Liver (tissue), 9 donors: Measurements from ENCODE around the gene OSGIN1. TPM values are rescaled to one million over a fixed set of nuclear protein-coding genes. Genes with fewer than 3 reads are reported as not detected.

Experiments
- DNase-seq: peaks from one replicate; pipeline ENCODE4 v3.0.0-alpha.2; 2017; ENCODE audit warnings: low spot score
- H3K27ac ChIP-seq, 2 donors: one replicate each; pipeline ENCODE4 v1.7.0; 2013; ENCODE audit warnings: inconsistent platforms in 2 of 2, low read length in 2 of 2, control low read depth in 1 of 2, low read depth in 1 of 2, mild to moderate bottlenecking in 1 of 2
- H3K27me3 ChIP-seq, 4 donors: one replicate each; pipeline versions ENCODE4 v1.6.1 to v1.7.0; 2013; ENCODE audit warnings: low read length in 3 of 4, inconsistent platforms in 1 of 4, mild to moderate bottlenecking in 1 of 4, moderate library complexity in 1 of 4; ENCODE audit not compliant: control insufficient read depth in 4 of 4, insufficient read depth in 4 of 4
- H3K36me3 ChIP-seq, 4 donors: one replicate each; pipeline versions ENCODE4 v1.6.1 to v1.7.0; 2013; ENCODE audit warnings: low read length in 3 of 4, mild to moderate bottlenecking in 3 of 4, low read depth in 1 of 4, moderate library complexity in 1 of 4; ENCODE audit not compliant: control insufficient read depth in 4 of 4, insufficient read depth in 3 of 4
- H3K4me1 ChIP-seq, 4 donors: one replicate each; pipeline versions ENCODE4 v1.6.1 to v1.7.0; 2013; ENCODE audit warnings: low read length in 3 of 4, mild to moderate bottlenecking in 3 of 4, moderate library complexity in 1 of 4; ENCODE audit not compliant: control insufficient read depth in 4 of 4, insufficient read depth in 4 of 4
- H3K4me3 ChIP-seq, 3 donors: one replicate each; pipeline versions ENCODE4 v1.6.1 to v1.7.0; 2013; ENCODE audit warnings: low read length in 3 of 3, control low read depth in 1 of 3, low read depth in 1 of 3, mild to moderate bottlenecking in 1 of 3
- H3K9ac ChIP-seq, 2 donors: one replicate each; pipeline ENCODE4 v1.7.0; 2013; ENCODE audit warnings: low read length in 2 of 2, mild to moderate bottlenecking in 2 of 2, moderate library complexity in 2 of 2, control low read depth in 1 of 2, low read depth in 1 of 2
- H3K9me3 ChIP-seq, 4 donors: one replicate each; pipeline versions ENCODE4 v1.6.1 to v1.7.0; 2013; ENCODE audit warnings: low read length in 3 of 4; ENCODE audit not compliant: control insufficient read depth in 4 of 4
- ATF3 ChIP-seq: IDR thresholded peaks from 2 replicates; pipeline ENCODE4 v1.6.1; 2016; ENCODE audit warnings: antibody characterized with exemption
- EGR1 ChIP-seq, 2 donors: IDR thresholded peaks; 2 replicates each; pipeline ENCODE4 v1.6.1; 2016 to 2018; ENCODE audit warnings: antibody characterized with exemption in 2 of 2, low read depth in 2 of 2
- FOXA1 ChIP-seq: IDR thresholded peaks from 2 replicates; pipeline ENCODE4 v1.6.1; 2016; ENCODE audit warnings: antibody characterized with exemption
- FOXA2 ChIP-seq: IDR thresholded peaks from 2 replicates; pipeline ENCODE4 v1.6.1; 2016; ENCODE audit warnings: antibody characterized with exemption
- GABPA ChIP-seq, 2 donors: IDR thresholded peaks in 1 of 2; conservative IDR thresholded peaks in 1 of 2; 2 replicates each; pipeline ENCODE4 v1.6.1; 2016; ENCODE audit warnings: antibody characterized with exemption in 2 of 2, mild to moderate bottlenecking in 1 of 2, moderate library complexity in 1 of 2
- HNF4A ChIP-seq, 2 donors: conservative IDR thresholded peaks; 2 replicates each; pipeline ENCODE4 v1.6.1; 2016; ENCODE audit warnings: antibody characterized with exemption in 2 of 2, mild to moderate bottlenecking in 2 of 2
- HNF4G ChIP-seq: IDR thresholded peaks from 2 replicates; pipeline ENCODE4 v1.6.1; 2016; ENCODE audit warnings: antibody characterized with exemption
- JUND ChIP-seq, 2 donors: IDR thresholded peaks; 2 replicates each; pipeline ENCODE4 v1.6.1; 2016; ENCODE audit warnings: antibody characterized with exemption in 2 of 2
- NR2F2 ChIP-seq: IDR thresholded peaks from 2 replicates; pipeline ENCODE4 v1.6.1; 2016; ENCODE audit warnings: antibody characterized with exemption
- RAD21 ChIP-seq, 2 donors: IDR thresholded peaks; 2 replicates each; pipeline ENCODE4 v1.6.1; 2016; ENCODE audit warnings: antibody characterized with exemption in 2 of 2, mild to moderate bottlenecking in 2 of 2
- RXRA ChIP-seq, 2 donors: IDR thresholded peaks; 2 replicates each; pipeline ENCODE4 v1.6.1; 2017 to 2018; ENCODE audit warnings: antibody characterized with exemption in 2 of 2, mild to moderate bottlenecking in 1 of 2
- SP1 ChIP-seq: IDR thresholded peaks from 2 replicates; pipeline ENCODE4 v1.6.1; 2018; ENCODE audit warnings: antibody characterized with exemption, mild to moderate bottlenecking
- TAF1 ChIP-seq: conservative IDR thresholded peaks from 2 replicates; pipeline ENCODE4 v1.6.1; 2016; ENCODE audit warnings: antibody characterized with exemption, mild to moderate bottlenecking
- YY1 ChIP-seq: IDR thresholded peaks from 2 replicates; pipeline ENCODE4 v1.6.1; 2016; ENCODE audit warnings: antibody characterized with exemption, mild to moderate bottlenecking
- ZBTB33 ChIP-seq: IDR thresholded peaks from 2 replicates; pipeline ENCODE4 v1.6.1; 2016; ENCODE audit warnings: antibody characterized with exemption
- WGBS: extraction: QIAGEN DNeasy Blood & Tissue Kit; methylation state at CpG from one replicate; pipeline ENCODE4 v1.1.7; 2013; 5-methylcytosine and 5-hydroxymethylcytosine counted together
- polyA plus RNA-seq, 2 donors: library from polyadenylated mRNA; stranded (reverse) in 1 of 2; unstranded in 1 of 2; fragments of 200-250 nt in 1 of 2; fragments of >200 nt in 1 of 2; fragmentation: Nextera tagmentation in 1 of 2; extraction: Ambion mirVana in 1 of 2; gene quantifications; one replicate each; pipeline versions ENCODE4 v1.2.1 to v1.2.3, GENCODE V29; 2013 to 2015
- total RNA-seq, 2 donors: library from RNA; depleted of rRNA; stranded (reverse); fragments of >200 nt; gene quantifications; one replicate each; pipeline ENCODE4 v1.2.3, GENCODE V29; 2014
- TF ChIP-seq, protein P1 (sequence below): IDR thresholded peaks from 2 replicates; pipeline ENCODE4 v1.6.1; 2016; ENCODE audit warnings: antibody characterized with exemption, mild to moderate bottlenecking
- TF ChIP-seq, protein P2 (sequence below): fragments of 150-350 bp; IDR thresholded peaks from 2 replicates; pipeline ENCODE4 v1.5.1; 2017; ENCODE audit warnings: improper control_type of control experiment, low read depth, low read length; ENCODE audit not compliant: missing input control
- TF ChIP-seq, protein P3 (sequence below): IDR thresholded peaks from 2 replicates; pipeline ENCODE4 v1.6.1; 2016; ENCODE audit warnings: antibody characterized with exemption
- donor health status: healthy.
- donor health status: healthy.
- donor health status: healthy.
- donor health status: healthy.
- donor health status: healthy.

Gene OSGIN1
- total and polyA plus RNA-seq, 4 donors = 7.1 to 90.4 (median 60.4) TPM

DNA sequence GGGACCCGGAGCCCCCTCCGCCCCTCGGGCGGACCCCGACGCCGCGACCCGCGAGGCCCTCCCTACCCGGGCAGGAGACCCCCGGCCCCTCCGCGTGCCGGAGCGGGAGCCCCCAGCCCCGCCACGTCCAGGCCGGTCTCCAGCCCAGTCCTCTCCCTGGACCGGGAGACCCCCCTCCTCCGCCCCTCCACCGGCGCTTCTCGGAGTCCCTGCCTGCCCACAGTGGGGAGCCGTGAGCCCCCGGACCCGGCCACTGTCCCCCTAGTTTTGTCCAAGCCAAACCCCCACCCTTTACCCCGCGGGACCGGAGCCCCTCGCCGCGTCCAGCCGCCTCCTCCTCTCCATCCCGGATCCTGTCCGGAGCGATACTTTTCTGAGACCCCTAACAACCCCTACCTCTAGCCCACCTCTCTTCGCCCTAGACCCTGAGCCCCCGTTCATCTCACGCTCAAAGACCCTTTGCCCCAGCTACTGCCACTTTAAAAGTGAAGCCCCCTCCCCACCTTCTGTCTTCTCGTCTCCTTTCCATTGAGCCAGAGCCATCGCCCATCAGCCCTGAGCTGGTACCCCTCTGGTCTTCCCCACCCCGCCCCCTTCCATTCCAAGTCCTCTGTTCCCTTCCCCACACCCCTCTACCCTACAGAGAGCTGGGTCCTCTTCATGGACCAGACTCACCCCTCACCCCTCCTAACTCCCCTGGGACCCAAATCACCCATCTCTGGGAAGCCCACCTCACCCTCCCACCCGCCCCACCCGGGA lies 16.0 kb downstream of the OSGIN1 start:
- Histone ChIP-seq H3K4me3 (no peak overlapping the region), H3K9me3 (no peaks in the 10 kb centered on the region), H3K9ac (no peak overlapping the region), H3K36me3 (peaks cover 4 to 22% (median 12%) of the 10 kb centered on the region in 4 donors), H3K27ac (no peak overlapping the region), H3K27me3 (no peaks in the 10 kb centered on the region), H3K4me1 (peaks cover 0 to 7% (median 1%) of the 10 kb centered on the region in 4 donors)
- 42% methylated on average over 45 of the region's 45 CpGs for WGBS
- TF ChIP-seq HNF4A (conservative IDR thresholded peaks at IDR 0.05) = no peak
- TF ChIP-seq, protein P1, sequence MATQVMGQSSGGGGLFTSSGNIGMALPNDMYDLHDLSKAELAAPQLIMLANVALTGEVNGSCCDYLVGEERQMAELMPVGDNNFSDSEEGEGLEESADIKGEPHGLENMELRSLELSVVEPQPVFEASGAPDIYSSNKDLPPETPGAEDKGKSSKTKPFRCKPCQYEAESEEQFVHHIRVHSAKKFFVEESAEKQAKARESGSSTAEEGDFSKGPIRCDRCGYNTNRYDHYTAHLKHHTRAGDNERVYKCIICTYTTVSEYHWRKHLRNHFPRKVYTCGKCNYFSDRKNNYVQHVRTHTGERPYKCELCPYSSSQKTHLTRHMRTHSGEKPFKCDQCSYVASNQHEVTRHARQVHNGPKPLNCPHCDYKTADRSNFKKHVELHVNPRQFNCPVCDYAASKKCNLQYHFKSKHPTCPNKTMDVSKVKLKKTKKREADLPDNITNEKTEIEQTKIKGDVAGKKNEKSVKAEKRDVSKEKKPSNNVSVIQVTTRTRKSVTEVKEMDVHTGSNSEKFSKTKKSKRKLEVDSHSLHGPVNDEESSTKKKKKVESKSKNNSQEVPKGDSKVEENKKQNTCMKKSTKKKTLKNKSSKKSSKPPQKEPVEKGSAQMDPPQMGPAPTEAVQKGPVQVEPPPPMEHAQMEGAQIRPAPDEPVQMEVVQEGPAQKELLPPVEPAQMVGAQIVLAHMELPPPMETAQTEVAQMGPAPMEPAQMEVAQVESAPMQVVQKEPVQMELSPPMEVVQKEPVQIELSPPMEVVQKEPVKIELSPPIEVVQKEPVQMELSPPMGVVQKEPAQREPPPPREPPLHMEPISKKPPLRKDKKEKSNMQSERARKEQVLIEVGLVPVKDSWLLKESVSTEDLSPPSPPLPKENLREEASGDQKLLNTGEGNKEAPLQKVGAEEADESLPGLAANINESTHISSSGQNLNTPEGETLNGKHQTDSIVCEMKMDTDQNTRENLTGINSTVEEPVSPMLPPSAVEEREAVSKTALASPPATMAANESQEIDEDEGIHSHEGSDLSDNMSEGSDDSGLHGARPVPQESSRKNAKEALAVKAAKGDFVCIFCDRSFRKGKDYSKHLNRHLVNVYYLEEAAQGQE = no peak
- no peak for TF ChIP-seq FOXA2
- TF ChIP-seq GABPA (IDR thresholded peaks at IDR 0.05 in 1 of 2, conservative IDR thresholded peaks at IDR 0.05 in 1 of 2) = no peak
- TF ChIP-seq, protein P2, sequence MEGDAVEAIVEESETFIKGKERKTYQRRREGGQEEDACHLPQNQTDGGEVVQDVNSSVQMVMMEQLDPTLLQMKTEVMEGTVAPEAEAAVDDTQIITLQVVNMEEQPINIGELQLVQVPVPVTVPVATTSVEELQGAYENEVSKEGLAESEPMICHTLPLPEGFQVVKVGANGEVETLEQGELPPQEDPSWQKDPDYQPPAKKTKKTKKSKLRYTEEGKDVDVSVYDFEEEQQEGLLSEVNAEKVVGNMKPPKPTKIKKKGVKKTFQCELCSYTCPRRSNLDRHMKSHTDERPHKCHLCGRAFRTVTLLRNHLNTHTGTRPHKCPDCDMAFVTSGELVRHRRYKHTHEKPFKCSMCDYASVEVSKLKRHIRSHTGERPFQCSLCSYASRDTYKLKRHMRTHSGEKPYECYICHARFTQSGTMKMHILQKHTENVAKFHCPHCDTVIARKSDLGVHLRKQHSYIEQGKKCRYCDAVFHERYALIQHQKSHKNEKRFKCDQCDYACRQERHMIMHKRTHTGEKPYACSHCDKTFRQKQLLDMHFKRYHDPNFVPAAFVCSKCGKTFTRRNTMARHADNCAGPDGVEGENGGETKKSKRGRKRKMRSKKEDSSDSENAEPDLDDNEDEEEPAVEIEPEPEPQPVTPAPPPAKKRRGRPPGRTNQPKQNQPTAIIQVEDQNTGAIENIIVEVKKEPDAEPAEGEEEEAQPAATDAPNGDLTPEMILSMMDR = no peak
- TF ChIP-seq JUND (IDR thresholded peaks at IDR 0.05) = no peak
- no peak for TF ChIP-seq HNF4G
- TF ChIP-seq ATF3 = no peak
- TF ChIP-seq SP1 = no peak
- no peak for TF ChIP-seq YY1
- TF ChIP-seq FOXA1 = no peak
- no peak for TF ChIP-seq NR2F2
- TF ChIP-seq, protein P3, sequence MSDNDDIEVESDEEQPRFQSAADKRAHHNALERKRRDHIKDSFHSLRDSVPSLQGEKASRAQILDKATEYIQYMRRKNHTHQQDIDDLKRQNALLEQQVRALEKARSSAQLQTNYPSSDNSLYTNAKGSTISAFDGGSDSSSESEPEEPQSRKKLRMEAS = no peak
- no peak for TF ChIP-seq RAD21 (IDR thresholded peaks at IDR 0.05)
- no peak for TF ChIP-seq EGR1 (IDR thresholded peaks at IDR 0.05; ENCODE audit: low read depth in 2 of 2)
- TF ChIP-seq TAF1 = no peak
- no peak for TF ChIP-seq ZBTB33
- TF ChIP-seq RXRA (IDR thresholded peaks at IDR 0.05) = no peak
- no peak for DNase-seq
